ENCODE results near the gene RELN.

The RELN gene

GRCh38 chr7:103660455-103661371 lies 328.7 kb downstream of the RELN start:
- peak; percentile 46 for DNase-seq
- H3K4me3 ChIP-seq (ENCODE audit: low read depth, low read length) = no peak overlapping the region
- in situ Hi-C loops (cut with HindIII; ENCODE audit: low pct_ligation_motif_present, low sequenced_read_pairs) = no loop called here
- H3K36me3 ChIP-seq (replicated peaks) = no peaks in the 10 kb centered on the region
- no peaks in the 10 kb centered on the region for H3K27me3 ChIP-seq (replicated peaks)
- no peak for TF ChIP-seq CTCF (IDR thresholded peaks at IDR 0.05; ENCODE audit: low read depth, low read length, missing control alignments)
- H3K27ac ChIP-seq = no peak overlapping the region

- in situ Hi-C loops (cut with HindIII; ENCODE audit: low pct_ligation_motif_present, low sequenced_read_pairs) = no loop called here
- DNase-seq = peak; percentile 9
- TF ChIP-seq CTCF (IDR thresholded peaks at IDR 0.05; ENCODE audit: low read depth, low read length, missing control alignments) = no peak
Observed at GRCh38 chr7:103658055-103659005, 331.1 kb downstream of the RELN start.

GRCh38 chr7:103657474-103657894 lies 332.0 kb downstream of the RELN start:
- in situ Hi-C loops (cut with HindIII; ENCODE audit: low pct_ligation_motif_present, low sequenced_read_pairs) = no loop called here
- Histone ChIP-seq H3K4me3 (ENCODE audit: low read depth, low read length) (no peak overlapping the region), H3K36me3 (replicated peaks) (no peaks in the 10 kb centered on the region), H3K27me3 (replicated peaks) (no peaks in the 10 kb centered on the region), H3K27ac (no peak overlapping the region)
- TF ChIP-seq CTCF (IDR thresholded peaks at IDR 0.05; ENCODE audit: low read depth, low read length, missing control alignments) = no peak
- no peak for DNase-seq

More at GRCh38 chr7:103658055-103659005, 331.1 kb downstream of the RELN start:
- Histone ChIP-seq H3K4me3 (ENCODE audit: low read depth, low read length) (no peak overlapping the region), H3K36me3 (replicated peaks) (no peaks in the 10 kb centered on the region), H3K27me3 (replicated peaks) (no peaks in the 10 kb centered on the region), H3K27ac (no peak overlapping the region)

GRCh38 chr7:103656221-103656620 lies 333.2 kb downstream of the RELN start:
- Histone ChIP-seq H3K36me3 (replicated peaks) (no peaks in the 10 kb centered on the region), H3K27me3 (replicated peaks) (no peaks in the 10 kb centered on the region), H3K4me3 (ENCODE audit: low read depth, low read length) (no peak overlapping the region), H3K27ac (no peak overlapping the region)
- DNase-seq = no peak
- in situ Hi-C loops (cut with HindIII; ENCODE audit: low pct_ligation_motif_present, low sequenced_read_pairs) = no loop called here
- TF ChIP-seq CTCF (IDR thresholded peaks at IDR 0.05; ENCODE audit: low read depth, low read length, missing control alignments) = no peak

- H3K27me3 ChIP-seq (replicated peaks) = no peaks in the 10 kb centered on the region
- in situ Hi-C loops (cut with HindIII; ENCODE audit: low pct_ligation_motif_present, low sequenced_read_pairs) = no loop called here
- H3K4me3 ChIP-seq (ENCODE audit: low read depth, low read length) = no peak overlapping the region
- H3K27ac ChIP-seq = no peak overlapping the region
- no peak for DNase-seq
- H3K36me3 ChIP-seq (replicated peaks) = no peaks in the 10 kb centered on the region
- no peak for TF ChIP-seq CTCF (IDR thresholded peaks at IDR 0.05; ENCODE audit: low read depth, low read length, missing control alignments)
Observed at GRCh38 chr7:103651593-103652377, 337.7 kb downstream of the RELN start.
